ENCODE results near the gene GTPBP4.

GTPBP4 gene

GRCh38 chr10:987870-988666, at the start of gene GTPBP4:
TSS of gene GTPBP4 (plus strand) at chr10:988434. CDS start at chr10:988480, 46 bp downstream.
- DNase-seq (ENCODE audit: low spot score), result peak; percentile 97

GRCh38 chr10:938941-939678, 49.1 kb upstream of the GTPBP4 start:
- DNase-seq (ENCODE audit: low spot score), result no peak

GRCh38 chr10:943334-944033, 44.8 kb upstream of the GTPBP4 start:
- DNase-seq (ENCODE audit: low spot score), result no peak

- DNase-seq (ENCODE audit: low spot score), result peak; percentile 46
These were observed 44.0 kb upstream of the GTPBP4 start for GRCh38 chr10:944034-944831.

- DNase-seq (ENCODE audit: low spot score), result no peak
These were observed 42.5 kb upstream of the GTPBP4 start for GRCh38 chr10:945778-946177.

- no peak for DNase-seq (ENCODE audit: low spot score)
These were observed 41.2 kb upstream of the GTPBP4 start for GRCh38 chr10:947051-947450.

- no peak for DNase-seq (ENCODE audit: low spot score)
These were observed 40.4 kb upstream of the GTPBP4 start for GRCh38 chr10:947881-948280.

- DNase-seq (ENCODE audit: low spot score), result no peak
These were observed 39.9 kb upstream of the GTPBP4 start for GRCh38 chr10:948347-948746.

- no peak for DNase-seq (ENCODE audit: low spot score)
These were observed 38.8 kb upstream of the GTPBP4 start for GRCh38 chr10:949446-949845.

GRCh38 chr10:953836-954235, 34.4 kb upstream of the GTPBP4 start:
- DNase-seq (ENCODE audit: low spot score), result no peak

GRCh38 chr10:954396-954795, 33.8 kb upstream of the GTPBP4 start:
- DNase-seq (ENCODE audit: low spot score), result no peak

- no peak for DNase-seq (ENCODE audit: low spot score)
These were observed 33.0 kb upstream of the GTPBP4 start for GRCh38 chr10:955127-955819.

- DNase-seq (ENCODE audit: low spot score), result no peak
These were observed 32.4 kb upstream of the GTPBP4 start for GRCh38 chr10:955820-956217.

GRCh38 chr10:958106-958505, 30.1 kb upstream of the GTPBP4 start:
- no peak for DNase-seq (ENCODE audit: low spot score)

GRCh38 chr10:958856-959255, 29.4 kb upstream of the GTPBP4 start:
- DNase-seq (ENCODE audit: low spot score), result no peak

GRCh38 chr10:962342-962741, 25.9 kb upstream of the GTPBP4 start:
- no peak for DNase-seq (ENCODE audit: low spot score)

- no peak for DNase-seq (ENCODE audit: low spot score)
These were observed 25.0 kb upstream of the GTPBP4 start for GRCh38 chr10:963186-963585.

GRCh38 chr10:963655-964054, 24.6 kb upstream of the GTPBP4 start:
- no peak for DNase-seq (ENCODE audit: low spot score)

- no peak for DNase-seq (ENCODE audit: low spot score)
These were observed 23.8 kb upstream of the GTPBP4 start for GRCh38 chr10:964321-964987.

- no peak for DNase-seq (ENCODE audit: low spot score)
These were observed 23.2 kb upstream of the GTPBP4 start for GRCh38 chr10:964988-965417.

Data from CD4-positive, alpha-beta T cell treated with Interleukin-2 at 100 ng/mL for 4 hours (primary cell).